Sigmoid colon (tissue), 7 donors: ENCODE results near the gene MTUS2. TPM values are rescaled to one million over a fixed set of nuclear protein-coding genes. Genes with fewer than 3 reads are reported as not detected.

Experiments used
- DNase-seq: peaks from one replicate; pipeline ENCODE4 v3.0.0-alpha.2; 2019
- H3K27ac ChIP-seq, 4 donors: fragments of 200-600 bp; sonication (generic); one replicate each; pipeline ENCODE4 v1.5.1; 2016 to 2019; ENCODE audit warnings: mild to moderate bottlenecking in 1 of 4
- H3K27me3 ChIP-seq, 3 donors: fragments of 200-600 bp; sonication (generic); one replicate each; pipeline ENCODE4 v1.5.1; 2019; ENCODE audit warnings: mild to moderate bottlenecking in 1 of 3
- H3K36me3 ChIP-seq, 4 donors: fragments of 200-600 bp; sonication (generic); one replicate each; pipeline ENCODE4 v1.5.1; 2016 to 2019
- H3K4me1 ChIP-seq, 4 donors: fragments of 200-600 bp; sonication (generic); one replicate each; pipeline ENCODE4 v1.5.1; 2017 to 2019
- H3K4me3 ChIP-seq, 4 donors: fragments of 200-600 bp; sonication (generic); one replicate each; pipeline ENCODE4 v1.5.1; 2017 to 2019; ENCODE audit warnings: mild to moderate bottlenecking in 2 of 4, moderate library complexity in 1 of 4
- H3K9me3 ChIP-seq, 4 donors: fragments of 200-600 bp in 3 of 4; sonication (generic) in 3 of 4; one replicate each; pipeline versions ENCODE4 v1.5.1 to v1.6.1; 2013 to 2019
- EP300 ChIP-seq, 4 donors: sonication (generic); formaldehyde crosslinking; IDR thresholded peaks; one replicate each; pipeline ENCODE4 v1.6.1; 2017; ENCODE audit warnings: antibody characterized with exemption in 4 of 4
- POLR2A ChIP-seq, 2 donors: fragments of 450-650 bp; IDR thresholded peaks; one replicate each; pipeline ENCODE4 v1.6.1; 2016; ENCODE audit warnings: antibody characterized with exemption in 2 of 2, mild to moderate bottlenecking in 2 of 2, moderate library complexity in 2 of 2
- POLR2AphosphoS5 ChIP-seq, 4 donors: sonication (generic); formaldehyde crosslinking; IDR thresholded peaks; one replicate each; pipeline ENCODE4 v1.6.1; 2017; ENCODE audit warnings: antibody characterized with exemption in 4 of 4
- WGBS, 2 donors: extraction: QIAGEN DNeasy Blood & Tissue Kit; methylation state at CpG; one replicate each; pipeline ENCODE4 v1.1.7; 2013; 5-methylcytosine and 5-hydroxymethylcytosine counted together
- intact Hi-C: fragments of 100-400 bp; cut with DNase I; formaldehyde crosslinking; loops from one replicate; pipeline ENCODE4 v1.15.1; 2023
- polyA plus RNA-seq, 3 donors: library from polyadenylated mRNA; stranded (reverse); fragments of 200-250 nt; gene quantifications; one replicate each; pipeline ENCODE4 v1.2.3, GENCODE V29; 2013
- total RNA-seq, 4 donors: library from RNA; depleted of rRNA; stranded (reverse); fragments of >200 nt; gene quantifications; one replicate each; pipeline ENCODE4 v1.1.0, GENCODE V29; 2016
- TF ChIP-seq, protein P1 (sequence below), 4 experiments: fragments of 450-650 bp in 3 of 4; fragments of 200-600 bp in 1 of 4; IDR thresholded peaks; one replicate each; pipeline ENCODE4 v1.5.1; 2016 to 2019; ENCODE audit warnings: antibody characterized with exemption in 4 of 4, mild to moderate bottlenecking in 3 of 4, moderate library complexity in 2 of 4
- donor health status: healthy with polysubstance abuse.
- donor health status: Bipolar disorder and iron deficiency.
- donor health status: healthy.

MTUS2 gene
- total and polyA plus RNA-seq, 7 donors = 0.23 to 2.2 (median 0.85) TPM; not detected in 1

DNA sequence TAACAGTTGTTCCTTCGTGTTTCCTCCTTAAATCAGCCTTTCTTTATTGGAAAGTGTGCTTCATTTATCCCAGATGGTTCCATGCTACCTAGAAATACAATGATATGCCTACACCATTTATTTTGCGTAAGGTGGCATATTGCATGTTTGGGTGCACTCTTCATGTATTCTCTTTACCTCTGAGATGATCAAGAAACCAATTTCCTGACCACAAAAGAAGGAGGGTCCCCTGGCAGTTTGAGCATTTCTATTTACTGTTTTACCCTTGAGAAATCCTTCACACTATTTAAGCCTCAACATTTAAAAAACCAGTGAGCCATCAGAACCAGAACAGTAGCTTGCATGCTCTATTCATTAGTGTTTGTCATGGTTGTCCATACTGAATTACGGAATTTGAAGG lies 354.0 kb downstream of the MTUS2 start:
- H3K27ac ChIP-seq = no peak overlapping the region
- TF ChIP-seq EP300 (IDR thresholded peaks at IDR 0.05) (no peak), POLR2A (IDR thresholded peaks at IDR 0.05) (no peak), POLR2AphosphoS5 (IDR thresholded peaks at IDR 0.05) (no peak)
- TF ChIP-seq, protein P1, sequence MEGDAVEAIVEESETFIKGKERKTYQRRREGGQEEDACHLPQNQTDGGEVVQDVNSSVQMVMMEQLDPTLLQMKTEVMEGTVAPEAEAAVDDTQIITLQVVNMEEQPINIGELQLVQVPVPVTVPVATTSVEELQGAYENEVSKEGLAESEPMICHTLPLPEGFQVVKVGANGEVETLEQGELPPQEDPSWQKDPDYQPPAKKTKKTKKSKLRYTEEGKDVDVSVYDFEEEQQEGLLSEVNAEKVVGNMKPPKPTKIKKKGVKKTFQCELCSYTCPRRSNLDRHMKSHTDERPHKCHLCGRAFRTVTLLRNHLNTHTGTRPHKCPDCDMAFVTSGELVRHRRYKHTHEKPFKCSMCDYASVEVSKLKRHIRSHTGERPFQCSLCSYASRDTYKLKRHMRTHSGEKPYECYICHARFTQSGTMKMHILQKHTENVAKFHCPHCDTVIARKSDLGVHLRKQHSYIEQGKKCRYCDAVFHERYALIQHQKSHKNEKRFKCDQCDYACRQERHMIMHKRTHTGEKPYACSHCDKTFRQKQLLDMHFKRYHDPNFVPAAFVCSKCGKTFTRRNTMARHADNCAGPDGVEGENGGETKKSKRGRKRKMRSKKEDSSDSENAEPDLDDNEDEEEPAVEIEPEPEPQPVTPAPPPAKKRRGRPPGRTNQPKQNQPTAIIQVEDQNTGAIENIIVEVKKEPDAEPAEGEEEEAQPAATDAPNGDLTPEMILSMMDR (IDR thresholded peaks at IDR 0.05) = no peak
- H3K4me3 ChIP-seq = no peak overlapping the region
- no peaks in the 10 kb centered on the region for H3K36me3 ChIP-seq
- no peaks in the 10 kb centered on the region for H3K9me3 ChIP-seq
- no peaks in the 10 kb centered on the region for H3K4me1 ChIP-seq
- H3K27me3 ChIP-seq = no peaks in the 10 kb centered on the region
- intact Hi-C loops = no loop called here
- 78 to 83% methylated on average over 3 of the region's 3 CpGs for WGBS, 2 donors
- DNase-seq = no peak

DNA sequence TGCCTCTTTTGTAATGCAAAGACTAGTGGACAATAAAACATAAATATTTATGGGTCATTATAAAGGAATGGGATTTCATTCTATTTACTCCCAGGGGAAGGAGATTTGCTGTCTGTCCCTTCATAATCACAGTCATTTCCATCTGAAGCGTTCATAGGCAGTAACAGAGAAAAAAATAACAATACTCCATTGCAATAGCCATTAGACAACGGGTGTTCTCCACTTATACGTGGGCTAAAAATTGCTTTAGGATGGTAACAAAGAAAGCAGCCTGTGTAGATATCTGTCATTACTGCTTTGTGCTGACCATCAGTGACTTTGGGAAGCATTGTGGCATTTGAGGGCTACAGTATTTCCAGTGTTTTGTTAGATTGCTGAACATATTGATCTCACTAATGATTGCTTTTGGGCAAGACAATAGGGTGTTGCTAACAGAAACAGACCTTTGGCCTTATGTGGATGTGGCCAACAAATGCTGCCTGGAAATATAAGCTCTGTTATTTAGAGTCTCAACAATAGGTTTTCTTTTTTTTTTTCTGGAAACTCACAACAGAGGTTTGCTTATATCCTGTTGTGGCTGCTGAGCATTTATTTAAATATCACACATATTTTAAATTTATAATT lies 355.2 kb downstream of the MTUS2 start:
- TF ChIP-seq, protein P1 (IDR thresholded peaks at IDR 0.05) = no peak
- no peak for TF ChIP-seq POLR2AphosphoS5 (IDR thresholded peaks at IDR 0.05)
- no peak for TF ChIP-seq POLR2A (IDR thresholded peaks at IDR 0.05)
- TF ChIP-seq EP300 (IDR thresholded peaks at IDR 0.05) = no peak
- intact Hi-C loops = no loop called here

DNA sequence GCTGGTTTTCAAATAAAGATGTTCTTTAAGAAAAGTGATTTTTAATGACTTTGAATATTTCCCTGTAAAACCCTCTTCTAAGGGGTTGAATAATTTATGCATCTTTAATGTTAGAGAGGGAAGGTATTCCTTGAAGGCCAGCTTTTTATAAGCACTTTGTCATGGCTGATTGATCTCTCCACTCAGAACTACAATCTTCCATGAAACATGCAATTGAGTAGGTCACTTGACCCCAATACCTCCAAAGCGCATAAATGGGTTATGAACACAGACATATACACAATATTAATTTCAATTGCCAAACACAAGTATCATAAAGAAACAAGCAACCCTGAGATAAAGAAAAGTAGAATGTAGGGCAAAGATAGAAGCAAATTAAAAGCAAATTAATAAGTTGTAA lies 359.9 kb downstream of the MTUS2 start:
- intact Hi-C loops = no loop called here
- DNase-seq = no peak
- no peaks in the 10 kb centered on the region for H3K4me1 ChIP-seq
- no peaks in the 10 kb centered on the region for H3K27me3 ChIP-seq
- H3K9me3 ChIP-seq = peaks cover 0 to under 1% (median 0%) of the 10 kb centered on the region in 4 donors
- H3K4me3 ChIP-seq = no peak overlapping the region
- TF ChIP-seq, protein P1 (IDR thresholded peaks at IDR 0.05) = no peak
- no peak for TF ChIP-seq POLR2AphosphoS5 (IDR thresholded peaks at IDR 0.05)
- no peak for TF ChIP-seq POLR2A (IDR thresholded peaks at IDR 0.05)
- TF ChIP-seq EP300 (IDR thresholded peaks at IDR 0.05) = no peak
- no peak overlapping the region for H3K27ac ChIP-seq
- 86 to 90% methylated on average over 1 of the region's 1 CpG for WGBS, 2 donors
- no peaks in the 10 kb centered on the region for H3K36me3 ChIP-seq

More for the DNA sequence above, 355.2 kb downstream of the MTUS2 start:
- Histone ChIP-seq H3K36me3 (no peaks in the 10 kb centered on the region), H3K27ac (no peak overlapping the region), H3K27me3 (no peaks in the 10 kb centered on the region), H3K4me1 (no peaks in the 10 kb centered on the region), H3K9me3 (no peaks in the 10 kb centered on the region), H3K4me3 (no peak overlapping the region)
- 88 to 89% methylated on average over 3 of the region's 3 CpGs for WGBS, 2 donors
- DNase-seq = no peak

DNA sequence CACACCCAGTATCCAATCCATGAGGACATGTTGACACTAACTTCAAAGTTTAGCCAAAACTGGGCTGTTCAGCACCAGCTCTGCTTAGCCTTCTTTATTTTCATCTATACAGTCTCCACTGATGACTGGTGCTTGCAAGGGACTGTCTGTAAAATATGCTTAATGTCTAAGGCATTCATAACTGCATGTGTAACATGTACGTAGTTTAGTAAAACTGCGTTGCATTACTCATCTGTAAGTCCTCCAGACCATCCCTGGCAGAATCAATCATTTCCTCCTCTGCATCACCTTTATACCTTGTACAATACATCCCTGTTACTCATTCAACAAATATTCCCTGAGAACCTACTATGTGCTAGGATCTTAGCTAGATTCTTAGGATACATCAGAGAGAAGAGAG lies 362.1 kb downstream of the MTUS2 start:
- peaks cover 0 to 9% (median 2%) of the 10 kb centered on the region in 4 donors for H3K9me3 ChIP-seq
- no peak for DNase-seq
- TF ChIP-seq POLR2A (IDR thresholded peaks at IDR 0.05) (no peak), POLR2AphosphoS5 (IDR thresholded peaks at IDR 0.05) (no peak), EP300 (IDR thresholded peaks at IDR 0.05) (no peak)
- TF ChIP-seq, protein P1 (IDR thresholded peaks at IDR 0.05) = no peak
- H3K36me3 ChIP-seq = no peaks in the 10 kb centered on the region
- H3K27me3 ChIP-seq = no peaks in the 10 kb centered on the region
- whole genome bisulfite sequencing, 2 donors = 90% methylated on average over 2 of the region's 2 CpGs
- no peaks in the 10 kb centered on the region for H3K4me1 ChIP-seq
- H3K27ac ChIP-seq = no peak overlapping the region
- H3K4me3 ChIP-seq = no peak overlapping the region
- intact Hi-C loops = no loop called here

DNA sequence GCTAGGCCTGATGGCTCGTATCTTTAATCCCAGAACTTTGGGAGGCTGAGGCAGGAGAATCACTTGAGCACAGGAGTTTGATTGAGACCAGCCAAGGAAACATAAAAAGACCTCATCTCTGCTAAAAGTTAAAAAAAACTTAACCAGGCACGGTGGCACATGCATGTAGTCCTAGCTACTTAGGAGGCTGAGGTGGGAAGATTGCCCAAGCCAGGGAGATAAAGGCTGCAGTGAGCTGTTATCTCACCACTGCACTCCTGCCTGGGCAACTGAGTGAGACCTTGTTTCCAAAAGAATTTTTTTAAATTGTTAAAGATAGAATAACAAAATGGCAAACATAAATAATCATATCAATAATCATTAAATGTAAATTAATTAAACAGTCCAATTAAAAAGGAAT lies 365.8 kb downstream of the MTUS2 start:
- WGBS, 2 donors = 73 to 90% methylated on average over 2 of the region's 2 CpGs
- H3K4me1 ChIP-seq = no peaks in the 10 kb centered on the region
- TF ChIP-seq EP300 (IDR thresholded peaks at IDR 0.05) (no peak), POLR2A (IDR thresholded peaks at IDR 0.05) (no peak), POLR2AphosphoS5 (IDR thresholded peaks at IDR 0.05) (no peak)
- TF ChIP-seq, protein P1 (IDR thresholded peaks at IDR 0.05) = no peak

More for the DNA sequence above, 365.8 kb downstream of the MTUS2 start:
- intact Hi-C loops = no loop called here
- no peaks in the 10 kb centered on the region for H3K36me3 ChIP-seq
- peaks cover 0 to 9% (median 2%) of the 10 kb centered on the region in 4 donors for H3K9me3 ChIP-seq
- H3K27ac ChIP-seq = no peak overlapping the region
- no peak for DNase-seq
- H3K4me3 ChIP-seq = no peak overlapping the region
- H3K27me3 ChIP-seq = no peaks in the 10 kb centered on the region
